ENCODE data around the gene RETN. TPM values are rescaled to one million over a fixed set of nuclear protein-coding genes. Genes with fewer than 3 reads are reported as not detected.

The RETN gene
- total RNA-seq, 4 donors from 2014 or later: not detected

GRCh38 chr19:7631577-7631976 is 37.3 kb upstream of the RETN start:
- intact Hi-C loops (cut with DNase I; ENCODE audit: low total_unique reads): no loop called here

GRCh38 chr19:7632340-7633203 is 36.3 kb upstream of the RETN start:
- TF ChIP-seq POLR2A (IDR thresholded peaks at IDR 0.05) (no peak), CTCF (IDR thresholded peaks at IDR 0.05) (no peak)
- intact Hi-C loops (cut with DNase I; ENCODE audit: low total_unique reads): no loop called here
- no peak overlapping the region for H3K4me3 ChIP-seq (ENCODE audit: low read depth, poor library complexity, severe bottlenecking)
- DNase-seq (ENCODE audit: low spot score in 2 of 2): no peak
- WGBS, 2 donors: 85 to 90% methylated on average over 36 to 38 of the region's 40 CpGs

More at GRCh38 chr19:7631577-7631976, 37.3 kb upstream of the RETN start:
- no peak overlapping the region for H3K4me3 ChIP-seq (ENCODE audit: low read depth, poor library complexity, severe bottlenecking)
- DNase-seq (ENCODE audit: low spot score in 2 of 2): no peak
- WGBS, 2 donors: 91 to 93% methylated on average over 12 of the region's 12 CpGs
- TF ChIP-seq CTCF (IDR thresholded peaks at IDR 0.05) (no peak), POLR2A (IDR thresholded peaks at IDR 0.05) (no peak)

GRCh38 chr19:7633698-7634097 is 35.2 kb upstream of the RETN start, which contains the start of gene PCP2:
PCP2 (minus strand) TSS chr19:7633719; CDS start chr19:7633457, 262 bp downstream.
- TF ChIP-seq POLR2A (IDR thresholded peaks at IDR 0.05) (no peak), CTCF (IDR thresholded peaks at IDR 0.05) (no peak)
- no peak for DNase-seq (ENCODE audit: low spot score in 2 of 2)
- intact Hi-C loops (cut with DNase I; ENCODE audit: low total_unique reads): no loop called here
- 0 to 38% methylated on average over 1 to 2 of the region's 2 CpGs for WGBS, 2 donors
- H3K4me3 ChIP-seq (ENCODE audit: low read depth, poor library complexity, severe bottlenecking): no peak within 1 kb of the TSS

- WGBS, 2 donors: 50 to 57% methylated on average over 6 of the region's 6 CpGs
- H3K4me3 ChIP-seq (ENCODE audit: low read depth, poor library complexity, severe bottlenecking): no peak overlapping the region
- TF ChIP-seq POLR2A (IDR thresholded peaks at IDR 0.05): no peak
- TF ChIP-seq CTCF (IDR thresholded peaks at IDR 0.05): no peak
- intact Hi-C loops (cut with DNase I; ENCODE audit: low total_unique reads): no loop called here
- no peak for DNase-seq (ENCODE audit: low spot score in 2 of 2)
These were observed 33.2 kb upstream of the RETN start for GRCh38 chr19:7635670-7636069.

- DNase-seq (ENCODE audit: low spot score in 2 of 2): no peak
- WGBS, 2 donors: 49 to 50% methylated on average over 16 of the region's 16 CpGs
- TF ChIP-seq CTCF (IDR thresholded peaks at IDR 0.05) (no peak), POLR2A (IDR thresholded peaks at IDR 0.05) (no peak)
- intact Hi-C loops (cut with DNase I; ENCODE audit: low total_unique reads): no loop called here
- no peak overlapping the region for H3K4me3 ChIP-seq (ENCODE audit: low read depth, poor library complexity, severe bottlenecking)
These were observed 32.5 kb upstream of the RETN start for GRCh38 chr19:7636317-7636690.
